ENCODE data around the gene GTSF1L.

The GTSF1L gene

GRCh38 chr20:43725666-43726065 is 1.1 kb downstream of the GTSF1L start:
- no peak overlapping the region for H2AFZ ChIP-seq (ENCODE audit: low read depth, low read length, severe bottlenecking)
- H3K9me2 ChIP-seq (replicated peaks; ENCODE audit: insufficient read depth, low read length) = no peaks in the 10 kb centered on the region
- no peak overlapping the region for H3K27ac ChIP-seq (ENCODE audit: low read depth, low read length)
- H4K20me1 ChIP-seq (ENCODE audit: low read depth, low read length) = no peaks in the 10 kb centered on the region
- H3K9ac ChIP-seq (ENCODE audit: low read length) = no peak overlapping the region
- H3K4me2 ChIP-seq (ENCODE audit: low read depth, low read length, poor library complexity, severe bottlenecking) = no peak overlapping the region
- no peaks in the 10 kb centered on the region for H3K27me3 ChIP-seq (ENCODE audit: low read length)
- H3K36me3 ChIP-seq (ENCODE audit: low read length) = no peaks in the 10 kb centered on the region
- no peaks in the 10 kb centered on the region for H3K9me3 ChIP-seq (ENCODE audit: insufficient read depth, low read length)
- no peaks in the 10 kb centered on the region for H3K79me2 ChIP-seq (ENCODE audit: insufficient read depth, low read length)
- no peak overlapping the region for H3K4me3 ChIP-seq (ENCODE audit: insufficient read depth, low read length, poor library complexity, severe bottlenecking)
- TF ChIP-seq, protein P1, sequence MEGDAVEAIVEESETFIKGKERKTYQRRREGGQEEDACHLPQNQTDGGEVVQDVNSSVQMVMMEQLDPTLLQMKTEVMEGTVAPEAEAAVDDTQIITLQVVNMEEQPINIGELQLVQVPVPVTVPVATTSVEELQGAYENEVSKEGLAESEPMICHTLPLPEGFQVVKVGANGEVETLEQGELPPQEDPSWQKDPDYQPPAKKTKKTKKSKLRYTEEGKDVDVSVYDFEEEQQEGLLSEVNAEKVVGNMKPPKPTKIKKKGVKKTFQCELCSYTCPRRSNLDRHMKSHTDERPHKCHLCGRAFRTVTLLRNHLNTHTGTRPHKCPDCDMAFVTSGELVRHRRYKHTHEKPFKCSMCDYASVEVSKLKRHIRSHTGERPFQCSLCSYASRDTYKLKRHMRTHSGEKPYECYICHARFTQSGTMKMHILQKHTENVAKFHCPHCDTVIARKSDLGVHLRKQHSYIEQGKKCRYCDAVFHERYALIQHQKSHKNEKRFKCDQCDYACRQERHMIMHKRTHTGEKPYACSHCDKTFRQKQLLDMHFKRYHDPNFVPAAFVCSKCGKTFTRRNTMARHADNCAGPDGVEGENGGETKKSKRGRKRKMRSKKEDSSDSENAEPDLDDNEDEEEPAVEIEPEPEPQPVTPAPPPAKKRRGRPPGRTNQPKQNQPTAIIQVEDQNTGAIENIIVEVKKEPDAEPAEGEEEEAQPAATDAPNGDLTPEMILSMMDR (IDR thresholded peaks at IDR 0.05; ENCODE audit: insufficient read depth, low read length, poor library complexity, severe bottlenecking) = no peak
- no peak for TF ChIP-seq EZH2phosphoT487 (conservative IDR thresholded peaks at IDR 0.05; ENCODE audit: low read length)
- H3F3A ChIP-seq (ENCODE audit: insufficient read depth) = peaks cover 4% of the 10 kb centered on the region; the same call in 1 of the 2 replicates

- no peaks in the 10 kb centered on the region for H4K20me1 ChIP-seq (ENCODE audit: low read depth, low read length)
- H3K27me3 ChIP-seq (ENCODE audit: low read length) = no peaks in the 10 kb centered on the region
- H3K9ac ChIP-seq (ENCODE audit: low read length) = no peak overlapping the region
- no peaks in the 10 kb centered on the region for H3K9me3 ChIP-seq (ENCODE audit: insufficient read depth, low read length)
- H3K4me3 ChIP-seq (ENCODE audit: insufficient read depth, low read length, poor library complexity, severe bottlenecking) = no peak overlapping the region
- TF ChIP-seq EZH2phosphoT487 (conservative IDR thresholded peaks at IDR 0.05; ENCODE audit: low read length) = no peak
- TF ChIP-seq, protein P1 (IDR thresholded peaks at IDR 0.05; ENCODE audit: insufficient read depth, low read length, poor library complexity, severe bottlenecking) = no peak
- H3K9me2 ChIP-seq (replicated peaks; ENCODE audit: insufficient read depth, low read length) = no peaks in the 10 kb centered on the region
- no peaks in the 10 kb centered on the region for H3K79me2 ChIP-seq (ENCODE audit: insufficient read depth, low read length)
- H2AFZ ChIP-seq (ENCODE audit: low read depth, low read length, severe bottlenecking) = no peak overlapping the region
- no peak overlapping the region for H3K27ac ChIP-seq (ENCODE audit: low read depth, low read length)
- no peak overlapping the region for H3K4me2 ChIP-seq (ENCODE audit: low read depth, low read length, poor library complexity, severe bottlenecking)
- no peaks in the 10 kb centered on the region for H3K36me3 ChIP-seq (ENCODE audit: low read length)
- peaks cover 4% of the 10 kb centered on the region; the same call in 1 of the 2 replicates for H3F3A ChIP-seq (ENCODE audit: insufficient read depth)
These were observed 2.4 kb downstream of the GTSF1L start for GRCh38 chr20:43724383-43724782.

- no peak overlapping the region for H2AFZ ChIP-seq (ENCODE audit: low read depth, low read length, severe bottlenecking)
- H3K27ac ChIP-seq (ENCODE audit: low read depth, low read length) = no peak overlapping the region
- peaks cover 4% of the 10 kb centered on the region; the same call in 1 of the 2 replicates for H3F3A ChIP-seq (ENCODE audit: insufficient read depth)
- H3K27me3 ChIP-seq (ENCODE audit: low read length) = no peaks in the 10 kb centered on the region
- no peak overlapping the region for H3K4me3 ChIP-seq (ENCODE audit: insufficient read depth, low read length, poor library complexity, severe bottlenecking)
- H3K9me3 ChIP-seq (ENCODE audit: insufficient read depth, low read length) = no peaks in the 10 kb centered on the region
- H3K9ac ChIP-seq (ENCODE audit: low read length) = no peak overlapping the region
- no peaks in the 10 kb centered on the region for H3K79me2 ChIP-seq (ENCODE audit: insufficient read depth, low read length)
- no peaks in the 10 kb centered on the region for H3K9me2 ChIP-seq (replicated peaks; ENCODE audit: insufficient read depth, low read length)
- no peaks in the 10 kb centered on the region for H4K20me1 ChIP-seq (ENCODE audit: low read depth, low read length)
- H3K36me3 ChIP-seq (ENCODE audit: low read length) = no peaks in the 10 kb centered on the region
- H3K4me2 ChIP-seq (ENCODE audit: low read depth, low read length, poor library complexity, severe bottlenecking) = no peak overlapping the region
- TF ChIP-seq, protein P1 (IDR thresholded peaks at IDR 0.05; ENCODE audit: insufficient read depth, low read length, poor library complexity, severe bottlenecking) = no peak
- TF ChIP-seq EZH2phosphoT487 (conservative IDR thresholded peaks at IDR 0.05; ENCODE audit: low read length) = no peak
These were observed 3.1 kb downstream of the GTSF1L start for GRCh38 chr20:43723735-43724134.
